ENCODE results near the gene NHLH2. TPM values are rescaled to one million over a fixed set of nuclear protein-coding genes. Genes with fewer than 3 reads are reported as not detected.

The NHLH2 gene
- not detected in 2 replicates for polyA plus RNA-seq (2011; rRNA removed)
- not detected in 2 replicates for polyA plus RNA-seq (2012; cell fraction: cytosol; rRNA removed)
- not detected in 2 replicates for polyA plus RNA-seq (2012; cell fraction: nucleus; rRNA removed)
- not detected in 3 replicates for polyA plus RNA-seq (2017; fragmentation: RNase III; extraction: RNeasy Plus Mini Kit Qiagen cat#74134 plus additional on column Dnase treatment)
- not detected in 2 replicates for polyA minus RNA-seq (2011; rRNA and poly(A)+ RNA removed)

DNA sequence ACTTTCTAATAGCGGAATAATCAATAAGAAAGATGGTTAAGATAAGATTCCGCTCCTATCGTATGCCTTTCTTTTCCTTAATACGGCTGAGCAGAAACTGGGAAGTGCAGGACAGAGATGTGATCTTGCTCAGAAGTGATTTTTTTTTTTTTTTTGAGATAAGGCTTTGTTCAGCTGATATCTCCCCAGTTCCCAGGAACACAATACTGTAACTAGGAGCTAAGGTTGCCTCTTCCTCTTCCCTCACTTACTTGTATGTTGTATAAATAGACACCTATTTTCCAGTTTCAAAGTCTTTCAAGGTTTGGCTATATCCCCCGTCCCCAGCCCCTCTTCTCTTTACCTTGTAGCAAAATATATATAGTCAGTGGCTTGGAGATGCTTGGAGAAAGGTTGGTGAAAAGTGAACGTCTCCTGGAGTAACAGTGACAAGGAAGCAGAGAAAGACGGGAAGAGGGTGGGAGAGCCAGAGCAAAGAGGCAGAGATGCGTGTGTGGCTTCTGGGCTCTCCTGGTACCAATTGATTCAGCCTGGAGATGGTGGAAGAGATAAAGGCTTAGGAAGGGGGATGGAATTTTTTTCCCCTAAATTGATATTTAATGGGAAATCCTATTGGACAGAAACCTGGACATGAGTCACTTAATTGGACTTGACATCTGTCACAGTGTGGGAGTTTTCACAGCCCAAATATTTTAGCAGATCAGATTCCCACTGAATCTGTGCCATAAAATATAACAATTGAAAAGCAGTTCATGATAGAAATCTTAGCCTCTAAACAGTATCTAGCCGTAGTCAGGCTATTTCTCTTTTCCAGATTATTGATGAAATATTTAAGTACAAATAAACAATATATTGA, at the start of gene NHLH2:
Gene NHLH2 (minus strand): TSS at position 522 of the 856 bp plus-strand sequence. CDS start 2,754 bp downstream, outside the sequence.
- no peak for FAIRE-seq
- Histone ChIP-seq H3K4me2 (no peak within 1 kb of the TSS), H3K27ac (no peak within 1 kb of the TSS), H3K9me3 (no peaks in the 10 kb centered on the region), H3K4me1 (no peaks in the 10 kb centered on the region), H3K4me3 (no peak within 1 kb of the TSS)
- ATAC-seq, result no peak
- ChIA-PET POLR2A (no interaction called here), CTCF (no interaction called here)
- DNase-seq (ENCODE audit: low read depth in 1 of 2, low spot score in 1 of 2), result no peak
- WGBS (ENCODE audit: missing lambda C conversion rate), result 42% methylated on average over 9 of the region's 9 CpGs
- TF ChIP-seq TFCP2L1 (CRISPR knock-in tag; IDR thresholded peaks at IDR 0.05) (no peak), KDM5A (IDR thresholded peaks at IDR 0.05) (no peak), RCOR1 (IDR thresholded peaks at IDR 0.05; ENCODE audit: low read depth, low read length) (no peak), SMC3 (IDR thresholded peaks at IDR 0.05) (no peak), HOXB13 (CRISPR knock-in tag; IDR thresholded peaks at IDR 0.05; ENCODE audit: low read depth) (no peak), POLR2AphosphoS2 (conservative IDR thresholded peaks at IDR 0.05; ENCODE audit: low read length) (no peak), EHMT2 (IDR thresholded peaks at IDR 0.05; ENCODE audit: low read depth) (no peak), GATA3 (IDR thresholded peaks at IDR 0.05; ENCODE audit: borderline replicate concordance) (no peak), CHD2 (IDR thresholded peaks at IDR 0.05; ENCODE audit: low read length, partially characterized antibody) (no peak), NR3C1 (IDR thresholded peaks at IDR 0.05) (no peak), FOSB (CRISPR knock-in tag; IDR thresholded peaks at IDR 0.05) (no peak), CBX2 (IDR thresholded peaks at IDR 0.05; ENCODE audit: borderline replicate concordance, low read depth) (no peak), MAFK (IDR thresholded peaks at IDR 0.05; ENCODE audit: partially characterized antibody) (no peak)
- TF ChIP-seq, protein P1, sequence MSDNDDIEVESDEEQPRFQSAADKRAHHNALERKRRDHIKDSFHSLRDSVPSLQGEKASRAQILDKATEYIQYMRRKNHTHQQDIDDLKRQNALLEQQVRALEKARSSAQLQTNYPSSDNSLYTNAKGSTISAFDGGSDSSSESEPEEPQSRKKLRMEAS (IDR thresholded peaks at IDR 0.05), result no peak
- TF ChIP-seq, protein P2, sequence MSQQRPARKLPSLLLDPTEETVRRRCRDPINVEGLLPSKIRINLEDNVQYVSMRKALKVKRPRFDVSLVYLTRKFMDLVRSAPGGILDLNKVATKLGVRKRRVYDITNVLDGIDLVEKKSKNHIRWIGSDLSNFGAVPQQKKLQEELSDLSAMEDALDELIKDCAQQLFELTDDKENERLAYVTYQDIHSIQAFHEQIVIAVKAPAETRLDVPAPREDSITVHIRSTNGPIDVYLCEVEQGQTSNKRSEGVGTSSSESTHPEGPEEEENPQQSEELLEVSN (IDR thresholded peaks at IDR 0.05; ENCODE audit: borderline replicate concordance, low read depth), result no peak
- TF ChIP-seq, protein P3, sequence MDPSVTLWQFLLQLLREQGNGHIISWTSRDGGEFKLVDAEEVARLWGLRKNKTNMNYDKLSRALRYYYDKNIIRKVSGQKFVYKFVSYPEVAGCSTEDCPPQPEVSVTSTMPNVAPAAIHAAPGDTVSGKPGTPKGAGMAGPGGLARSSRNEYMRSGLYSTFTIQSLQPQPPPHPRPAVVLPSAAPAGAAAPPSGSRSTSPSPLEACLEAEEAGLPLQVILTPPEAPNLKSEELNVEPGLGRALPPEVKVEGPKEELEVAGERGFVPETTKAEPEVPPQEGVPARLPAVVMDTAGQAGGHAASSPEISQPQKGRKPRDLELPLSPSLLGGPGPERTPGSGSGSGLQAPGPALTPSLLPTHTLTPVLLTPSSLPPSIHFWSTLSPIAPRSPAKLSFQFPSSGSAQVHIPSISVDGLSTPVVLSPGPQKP (IDR thresholded peaks at IDR 0.05; ENCODE audit: low read depth, low read length), result no peak

DNA sequence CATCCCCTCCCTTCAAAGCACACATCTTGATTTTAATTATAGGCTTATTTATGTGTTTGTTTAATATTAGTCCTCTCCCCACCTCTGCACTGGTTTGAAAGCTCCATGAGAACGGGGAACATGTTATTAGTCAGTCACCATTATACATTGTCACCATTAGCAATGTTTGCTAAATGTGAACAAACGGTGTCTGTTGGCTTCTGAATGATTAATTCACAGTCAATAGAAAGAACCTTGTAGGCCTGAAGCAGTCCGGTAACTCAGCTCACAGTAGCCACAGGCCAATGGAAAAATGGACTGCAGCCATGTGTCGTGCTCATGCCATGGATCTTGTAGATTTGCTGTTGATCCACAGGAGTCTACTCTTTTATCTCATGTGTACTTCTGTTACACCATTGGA, 49.7 kb upstream of the NHLH2 start:
- Histone ChIP-seq H3K4me2 (no peak overlapping the region), H3K4me1 (no peaks in the 10 kb centered on the region), H3K9me3 (no peaks in the 10 kb centered on the region), H3K27ac (no peak overlapping the region), H3K4me3 (no peak overlapping the region)
- no peak for DNase-seq (ENCODE audit: low read depth in 1 of 2, low spot score in 1 of 2)
- ChIA-PET POLR2A (no interaction called here), CTCF (interaction anchor here (0.6 kb wide), 1 partner anchor 1414 kb away, joined by 3 read pairs; no protein-coding TSS in a partner anchor)
- no peak for FAIRE-seq
- 44% methylated on average over 4 of the region's 4 CpGs for WGBS (ENCODE audit: missing lambda C conversion rate)
- TF ChIP-seq, protein P4, sequence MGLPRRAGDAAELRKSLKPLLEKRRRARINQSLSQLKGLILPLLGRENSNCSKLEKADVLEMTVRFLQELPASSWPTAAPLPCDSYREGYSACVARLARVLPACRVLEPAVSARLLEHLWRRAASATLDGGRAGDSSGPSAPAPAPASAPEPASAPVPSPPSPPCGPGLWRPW (IDR thresholded peaks at IDR 0.05), result no peak
- TF ChIP-seq EHF (CRISPR knock-in tag; IDR thresholded peaks at IDR 0.05) (no peak), NFE2L2 (conservative IDR thresholded peaks at IDR 0.05; ENCODE audit: low read length) (no peak), ZSCAN20 (CRISPR knock-in tag; IDR thresholded peaks at IDR 0.05) (no peak), HEYL (CRISPR knock-in tag; IDR thresholded peaks at IDR 0.05) (no peak), MAFK (IDR thresholded peaks at IDR 0.05; ENCODE audit: partially characterized antibody) (no peak), JUNB (IDR thresholded peaks at IDR 0.05) (no peak), EHMT2 (IDR thresholded peaks at IDR 0.05; ENCODE audit: low read depth) (no peak), BHLHE40 (IDR thresholded peaks at IDR 0.05; ENCODE audit: low read depth, low read length) (no peak), HDAC2 (IDR thresholded peaks at IDR 0.05) (no peak), ZFP36 (IDR thresholded peaks at IDR 0.05; ENCODE audit: borderline replicate concordance, partially characterized antibody) (no peak)
- TF ChIP-seq, protein P5, sequence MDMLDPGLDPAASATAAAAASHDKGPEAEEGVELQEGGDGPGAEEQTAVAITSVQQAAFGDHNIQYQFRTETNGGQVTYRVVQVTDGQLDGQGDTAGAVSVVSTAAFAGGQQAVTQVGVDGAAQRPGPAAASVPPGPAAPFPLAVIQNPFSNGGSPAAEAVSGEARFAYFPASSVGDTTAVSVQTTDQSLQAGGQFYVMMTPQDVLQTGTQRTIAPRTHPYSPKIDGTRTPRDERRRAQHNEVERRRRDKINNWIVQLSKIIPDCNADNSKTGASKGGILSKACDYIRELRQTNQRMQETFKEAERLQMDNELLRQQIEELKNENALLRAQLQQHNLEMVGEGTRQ (IDR thresholded peaks at IDR 0.05), result no peak
- TF ChIP-seq, protein P1 (IDR thresholded peaks at IDR 0.05), result no peak
- TF ChIP-seq, protein P6, sequence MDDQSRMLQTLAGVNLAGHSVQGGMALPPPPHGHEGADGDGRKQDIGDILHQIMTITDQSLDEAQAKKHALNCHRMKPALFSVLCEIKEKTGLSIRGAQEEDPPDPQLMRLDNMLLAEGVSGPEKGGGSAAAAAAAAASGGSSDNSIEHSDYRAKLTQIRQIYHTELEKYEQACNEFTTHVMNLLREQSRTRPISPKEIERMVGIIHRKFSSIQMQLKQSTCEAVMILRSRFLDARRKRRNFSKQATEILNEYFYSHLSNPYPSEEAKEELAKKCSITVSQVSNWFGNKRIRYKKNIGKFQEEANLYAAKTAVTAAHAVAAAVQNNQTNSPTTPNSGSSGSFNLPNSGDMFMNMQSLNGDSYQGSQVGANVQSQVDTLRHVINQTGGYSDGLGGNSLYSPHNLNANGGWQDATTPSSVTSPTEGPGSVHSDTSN (IDR thresholded peaks at IDR 0.05), result no peak
- TF ChIP-seq, protein P7, sequence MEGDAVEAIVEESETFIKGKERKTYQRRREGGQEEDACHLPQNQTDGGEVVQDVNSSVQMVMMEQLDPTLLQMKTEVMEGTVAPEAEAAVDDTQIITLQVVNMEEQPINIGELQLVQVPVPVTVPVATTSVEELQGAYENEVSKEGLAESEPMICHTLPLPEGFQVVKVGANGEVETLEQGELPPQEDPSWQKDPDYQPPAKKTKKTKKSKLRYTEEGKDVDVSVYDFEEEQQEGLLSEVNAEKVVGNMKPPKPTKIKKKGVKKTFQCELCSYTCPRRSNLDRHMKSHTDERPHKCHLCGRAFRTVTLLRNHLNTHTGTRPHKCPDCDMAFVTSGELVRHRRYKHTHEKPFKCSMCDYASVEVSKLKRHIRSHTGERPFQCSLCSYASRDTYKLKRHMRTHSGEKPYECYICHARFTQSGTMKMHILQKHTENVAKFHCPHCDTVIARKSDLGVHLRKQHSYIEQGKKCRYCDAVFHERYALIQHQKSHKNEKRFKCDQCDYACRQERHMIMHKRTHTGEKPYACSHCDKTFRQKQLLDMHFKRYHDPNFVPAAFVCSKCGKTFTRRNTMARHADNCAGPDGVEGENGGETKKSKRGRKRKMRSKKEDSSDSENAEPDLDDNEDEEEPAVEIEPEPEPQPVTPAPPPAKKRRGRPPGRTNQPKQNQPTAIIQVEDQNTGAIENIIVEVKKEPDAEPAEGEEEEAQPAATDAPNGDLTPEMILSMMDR (IDR thresholded peaks at IDR 0.05), result no peak
- TF ChIP-seq, protein P2 (IDR thresholded peaks at IDR 0.05; ENCODE audit: borderline replicate concordance, low read depth), result no peak
- no peak for ATAC-seq

Measured in A549 (cell line).